ENCODE results near the gene TST. TPM values are rescaled to one million over a fixed set of nuclear protein-coding genes. Genes with fewer than 3 reads are reported as not detected.

The TST gene
- total and polyA plus RNA-seq, 10 of the 15 experiments (the other 5 are each of a cell fraction or from before 2014, with no cell fraction given): 2.4 to 24.6 (median 10.4) TPM

- TF ChIP-seq GATAD2B (conservative IDR thresholded peaks at IDR 0.05; ENCODE audit: low read depth): peak; percentile 50; the same call in 1 of the 2 replicates
- peak; percentile 76; the same call in 1 of the 2 replicates for TF ChIP-seq ZBTB4 (CRISPR knock-in tag; IDR thresholded peaks at IDR 0.05)
- TF ChIP-seq RUNX3 (IDR thresholded peaks at IDR 0.05; ENCODE audit: low read length): 0 out of 2 replicates have a peak, but pooled peaks have one; percentile 1
- TF ChIP-seq ATF2 (IDR thresholded peaks at IDR 0.05; ENCODE audit: low read length): no peak
- peak; percentile 89 for TF ChIP-seq ZNF687 (IDR thresholded peaks at IDR 0.05)
- no peak for TF ChIP-seq IRF4 (IDR thresholded peaks at IDR 0.05; ENCODE audit: low read depth, low read length)
- TF ChIP-seq POLR2A (IDR thresholded peaks at IDR 0.05; ENCODE audit: low read depth, low read length): 0 out of 2 replicates have a peak, but pooled peaks have one; percentile 17
- peak in 1 of 2 experiments; percentile 35; a peak in 1 of 3 replicates for TF ChIP-seq EGR1 (IDR thresholded peaks at IDR 0.05; ENCODE audit: borderline replicate concordance in 1 of 2, low read depth in 2 of 2, low read length in 2 of 2)
- TF ChIP-seq IKZF2 (IDR thresholded peaks at IDR 0.05): peak in 1 of 2 experiments; percentile 19; a peak in 1 of 4 replicates
These were observed 41.8 kb downstream of the TST start (continued) for GRCh38 chr22:36977401-36977861.
